GM19238 (cell line): ENCODE results near the gene TOX2.

Experiments
- DNase-seq: peaks from one replicate; pipeline ENCODE4 v3.0.0; 2011; ENCODE audit warnings: low spot score; ENCODE audit not compliant: insufficient read length

Gene TOX2

GRCh38 chr20:43914311-43915210 lies at the start of gene TOX2:
TOX2 (plus strand) TSS chr20:43914852; CDS start chr20:43914892, 40 bp downstream.
- DNase-seq = peak; percentile 73

GRCh38 chr20:43868091-43868490 lies 46.6 kb upstream of the TOX2 start:
- DNase-seq = no peak

- no peak for DNase-seq
Observed at GRCh38 chr20:43870484-43870883, 44.2 kb upstream of the TOX2 start.

- no peak for DNase-seq
Observed at GRCh38 chr20:43878776-43879175, 35.9 kb upstream of the TOX2 start.

- DNase-seq = no peak
Observed at GRCh38 chr20:43893930-43894329, 20.7 kb upstream of the TOX2 start.

- DNase-seq = no peak
Observed at GRCh38 chr20:43894491-43894890, 20.2 kb upstream of the TOX2 start.

- DNase-seq = no peak
Observed at GRCh38 chr20:43895235-43895634, 19.4 kb upstream of the TOX2 start.

GRCh38 chr20:43899274-43900120 lies 15.2 kb upstream of the TOX2 start:
- DNase-seq = no peak

- DNase-seq = no peak
Observed at GRCh38 chr20:43900121-43900466, 14.6 kb upstream of the TOX2 start.

GRCh38 chr20:43900496-43900895 lies 14.2 kb upstream of the TOX2 start:
- DNase-seq = no peak

- DNase-seq = no peak
Observed at GRCh38 chr20:43901296-43901695, 13.4 kb upstream of the TOX2 start.

- DNase-seq = no peak
Observed at GRCh38 chr20:43903953-43904826, 10.5 kb upstream of the TOX2 start.

GRCh38 chr20:43904827-43905177 lies 9.8 kb upstream of the TOX2 start:
- DNase-seq = no peak

- DNase-seq = no peak
Observed at GRCh38 chr20:43906505-43907034, 8.1 kb upstream of the TOX2 start.

GRCh38 chr20:43909211-43909610 lies 5.4 kb upstream of the TOX2 start:
- no peak for DNase-seq

- no peak for DNase-seq
Observed at GRCh38 chr20:43909720-43910119, 4.9 kb upstream of the TOX2 start.

- no peak for DNase-seq
Observed at GRCh38 chr20:43910564-43910963, 4.1 kb upstream of the TOX2 start.

- no peak for DNase-seq
Observed at GRCh38 chr20:43911066-43911465, 3.6 kb upstream of the TOX2 start.

- no peak for DNase-seq
Observed at GRCh38 chr20:43913291-43914025, 1.2 kb upstream of the TOX2 start.

GRCh38 chr20:43915211-43916072 lies 790 bp downstream of the TOX2 start:
- DNase-seq = peak; percentile 40
